IMR-90 (cell line): ENCODE results near the gene KLHL11. TPM values are rescaled to one million over a fixed set of nuclear protein-coding genes. Genes with fewer than 3 reads are reported as not detected.

Source experiments
- ATAC-seq: fragments of 200-7000 bp; cut with Tn5 transposase; 2 replicates; pipeline ENCODE4 v1.9.1; 2020; ENCODE audit warnings: low read depth, mild to moderate bottlenecking, moderate library complexity
- BruUV-seq: library from RNA; stranded (reverse); fragments of 400-500 nt; replicated peaks from 2 replicates; lab custom pipeline; 2021; lab: Mats Ljungman, UMichigan
- CTCF ChIA-PET: fragments of 300-600 bp; formaldehyde crosslinking; extraction: SDS; loops from one replicate; lab custom pipeline; 2021; ENCODE audit warnings: antibody characterized with exemption; lab: Yijun Ruan, JAX
- POLR2A ChIA-PET: fragments of 300-600 bp; sonication (Branson Sonifier 250); formaldehyde crosslinking; loops from one replicate; lab custom pipeline; 2022; ENCODE audit warnings: antibody characterized with exemption; ENCODE audit not compliant: unreplicated experiment; lab: Charles Lee
- DNase-seq: peaks from one replicate; pipeline ENCODE4 v3.0.0; 2013
- H2AFZ ChIP-seq: replicated peaks from 2 replicates; pipeline ENCODE3; 2013; ENCODE audit warnings: low read length, mild to moderate bottlenecking; ENCODE audit not compliant: poor library complexity
- H2AK5ac ChIP-seq: 2 replicates; pipeline ENCODE4 v1.6.1; 2013; ENCODE audit warnings: low read depth, low read length, inconsistent platforms
- H2AK9ac ChIP-seq: replicated peaks from 2 replicates; pipeline ENCODE3; 2013; ENCODE audit warnings: mild to moderate bottlenecking, low read depth, low read length, moderate library complexity; ENCODE audit not compliant: poor library complexity
- H2BK120ac ChIP-seq: 2 replicates; pipeline ENCODE4 v1.6.1; 2013; ENCODE audit warnings: low read depth, low read length, inconsistent platforms
- H2BK15ac ChIP-seq: 3 replicates; pipeline ENCODE4 v1.6.1; 2013; ENCODE audit warnings: low read depth, low read length, inconsistent platforms
- H2BK20ac ChIP-seq: 2 replicates; pipeline ENCODE4 v1.6.1; 2013; ENCODE audit warnings: low read depth, mild to moderate bottlenecking, inconsistent platforms, low read length, moderate library complexity
- H2BK5ac ChIP-seq: 2 replicates; pipeline ENCODE4 v1.6.1; 2013; ENCODE audit warnings: mild to moderate bottlenecking, low read depth, low read length, inconsistent platforms; ENCODE audit not compliant: poor library complexity, severe bottlenecking
- H3K14ac ChIP-seq: replicated peaks from 2 replicates; pipeline ENCODE4 v1.6.1; 2013; ENCODE audit warnings: low read depth, low read length, inconsistent platforms
- H3K18ac ChIP-seq: 2 replicates; pipeline ENCODE4 v1.6.1; 2013; ENCODE audit warnings: low read depth, low read length, control low read depth
- H3K23ac ChIP-seq: 2 replicates; pipeline ENCODE4 v1.6.1; 2013; ENCODE audit warnings: low read depth, low read length, inconsistent platforms
- H3K27ac ChIP-seq: 2 replicates; pipeline ENCODE4 v1.5.1; 2013; ENCODE audit warnings: mild to moderate bottlenecking, control low read depth, low read length; ENCODE audit not compliant: insufficient read depth
- H3K27me3 ChIP-seq: 2 replicates; pipeline ENCODE4 v1.6.1; 2013; ENCODE audit warnings: low read length; ENCODE audit not compliant: control insufficient read depth, insufficient read depth
- H3K36me3 ChIP-seq: 2 replicates; pipeline ENCODE4 v1.6.1; 2013; ENCODE audit warnings: low read length, mixed read lengths; ENCODE audit not compliant: control insufficient read depth, insufficient read depth
- H3K4ac ChIP-seq: 2 replicates; pipeline ENCODE4 v1.6.1; 2013; ENCODE audit warnings: low read depth, low read length, inconsistent platforms
- H3K4me1 ChIP-seq: 2 replicates; pipeline ENCODE4 v1.6.1; 2013; ENCODE audit warnings: low read length, mixed read lengths; ENCODE audit not compliant: control insufficient read depth, insufficient read depth
- H3K4me2 ChIP-seq: 2 replicates; pipeline ENCODE4 v1.6.1; 2013; ENCODE audit warnings: low read depth, mild to moderate bottlenecking, control low read depth, low read length, moderate library complexity
- H3K4me3 ChIP-seq: 2 replicates; pipeline ENCODE4 v1.5.1; 2013; ENCODE audit warnings: low read depth, mild to moderate bottlenecking, control low read depth, low read length, moderate library complexity; ENCODE audit not compliant: insufficient read depth
- H3K56ac ChIP-seq: 2 replicates; pipeline ENCODE4 v1.6.1; 2013; ENCODE audit warnings: low read length, inconsistent platforms; ENCODE audit not compliant: insufficient read depth; ENCODE audit errors: extremely low read depth
- H3K79me1 ChIP-seq, 2 experiments: 2 replicates each; pipeline ENCODE4 v1.6.1; 2013; ENCODE audit warnings: low read length in 2 of 2, inconsistent platforms in 1 of 2, low read depth in 1 of 2
- H3K9ac ChIP-seq: 2 replicates; pipeline ENCODE4 v1.6.1; 2013; ENCODE audit warnings: low read depth, low read length, control low read depth
- H3K9me1 ChIP-seq: 2 replicates; pipeline ENCODE4 v1.6.1; 2013; ENCODE audit warnings: low read length, inconsistent platforms; ENCODE audit not compliant: insufficient read depth
- H3K9me3 ChIP-seq: 2 replicates; pipeline ENCODE4 v1.6.1; 2013; ENCODE audit warnings: low read length; ENCODE audit not compliant: control insufficient read depth, insufficient read depth
- H4K20me1 ChIP-seq: 2 replicates; pipeline ENCODE4 v1.6.1; 2013; ENCODE audit warnings: low read length, inconsistent platforms; ENCODE audit not compliant: insufficient read depth
- H4K5ac ChIP-seq: 2 replicates; pipeline ENCODE4 v1.6.1; 2013; ENCODE audit warnings: mild to moderate bottlenecking, low read depth, low read length, control low read depth
- H4K8ac ChIP-seq, 2 experiments: 2 replicates each; pipeline ENCODE4 v1.6.1; 2013; ENCODE audit warnings: low read depth in 2 of 2, low read length in 2 of 2, control low read depth in 1 of 2, inconsistent platforms in 1 of 2
- H4K91ac ChIP-seq: 2 replicates; pipeline ENCODE4 v1.6.1; 2013; ENCODE audit warnings: low read depth, low read length, inconsistent platforms; ENCODE audit not compliant: insufficient read depth
- BHLHE40 ChIP-seq: fragments of 150-350 bp; IDR thresholded peaks from 2 replicates; pipeline ENCODE4 v1.6.1; 2016; ENCODE audit warnings: mild to moderate bottlenecking, low read depth, low read length
- CEBPB ChIP-seq: IDR thresholded peaks from 2 replicates; pipeline ENCODE4 v1.6.1; 2012; ENCODE audit warnings: low read depth, low read length, improper control_type of control experiment
- CHD1 ChIP-seq: IDR thresholded peaks from 2 replicates; pipeline ENCODE4 v1.6.1; 2012; ENCODE audit warnings: low read depth, low read length, improper control_type of control experiment
- FOS ChIP-seq: fragments of 150-350 bp; IDR thresholded peaks from 2 replicates; pipeline ENCODE4 v1.6.1; 2016; ENCODE audit warnings: low read depth, low read length
- MAFK ChIP-seq: IDR thresholded peaks from 2 replicates; pipeline ENCODE4 v1.6.1; 2012; ENCODE audit warnings: low read depth, low read length, improper control_type of control experiment
- MAZ ChIP-seq: IDR thresholded peaks from 2 replicates; pipeline ENCODE4 v1.6.1; 2012; ENCODE audit warnings: low read depth, mild to moderate bottlenecking, low read length, improper control_type of control experiment, moderate library complexity, borderline replicate concordance
- MXI1 ChIP-seq: IDR thresholded peaks from 2 replicates; pipeline ENCODE4 v1.6.1; 2012; ENCODE audit warnings: low read depth, mild to moderate bottlenecking, low read length, moderate library complexity, borderline replicate concordance
- NFE2L2 ChIP-seq: fragments of 150-350 bp; IDR thresholded peaks from 2 replicates; pipeline ENCODE4 v1.6.1; 2016; ENCODE audit warnings: low read depth, mild to moderate bottlenecking, low read length
- POLR2A ChIP-seq: IDR thresholded peaks from 2 replicates; pipeline ENCODE4 v1.6.1; 2012; ENCODE audit warnings: mild to moderate bottlenecking, low read depth, low read length
- RAD21 ChIP-seq: IDR thresholded peaks from 2 replicates; pipeline ENCODE4 v1.6.1; 2012; ENCODE audit warnings: low read length, improper control_type of control experiment
- RCOR1 ChIP-seq: IDR thresholded peaks from 2 replicates; pipeline ENCODE4 v1.6.1; 2012; ENCODE audit warnings: mild to moderate bottlenecking, low read length, improper control_type of control experiment; ENCODE audit not compliant: insufficient replicate concordance
- RFX5 ChIP-seq: IDR thresholded peaks from 2 replicates; pipeline ENCODE4 v1.8.0; 2012; ENCODE audit warnings: low read depth, mild to moderate bottlenecking, low read length, moderate library complexity
- SMC3 ChIP-seq: fragments of 150-350 bp; IDR thresholded peaks from 2 replicates; pipeline ENCODE4 v1.6.1; 2016; ENCODE audit warnings: low read depth, mild to moderate bottlenecking, antibody characterized with exemption, low read length, moderate library complexity
- WGBS, 2 experiments: methylation state at CpG; one replicate each; pipeline versions ENCODE4 v1.1.5 to v1.1.7; 2013; ENCODE audit warnings: missing lambda C conversion rate in 2 of 2; ENCODE audit not compliant: insufficient read length in 1 of 2; ENCODE audit errors: extremely low coverage in 2 of 2; 5-methylcytosine and 5-hydroxymethylcytosine counted together
- dilution Hi-C: fragments of 300-500 bp; cut with HindIII; formaldehyde crosslinking; loops from one replicate; pipeline ENCODE4 v1.14.3; 2018; ENCODE audit warnings: low sequenced_read_pairs; ENCODE audit not compliant: unreplicated experiment
- in situ Hi-C: fragments of 300-500 bp; cut with MboI; formaldehyde crosslinking; loops from 3 replicates; pipeline ENCODE4 v1.14.3; 2019; ENCODE audit warnings: low sequenced_read_pairs, inconsistent platforms, mixed read lengths
- intact Hi-C: fragments of 100-400 bp; cut with micrococcal nuclease; formaldehyde crosslinking; loops from 2 replicates; pipeline ENCODE4 v1.10.0; 2022
- polyA plus RNA-seq, 3 experiments: library from polyadenylated mRNA; depleted of rRNA; stranded (reverse); fragments of >200 nt; gene quantifications; 2 replicates each; pipeline ENCODE4 v1.2.3, GENCODE V29; 2012; ENCODE audit warnings: low replicate concordance in 1 of 3
- total RNA-seq: library from RNA; depleted of rRNA; stranded (reverse); fragments of >200 nt; gene quantifications from 2 replicates; pipeline ENCODE4 v1.2.3, GENCODE V29; 2012
- TF ChIP-seq, protein P1 (sequence below): fragments of 150-350 bp; IDR thresholded peaks from 2 replicates; pipeline ENCODE4 v1.6.1; 2017; ENCODE audit warnings: mild to moderate bottlenecking, antibody characterized with exemption, low read length, low read depth
- TF ChIP-seq, protein P2 (sequence below): conservative IDR thresholded peaks from 2 replicates; pipeline ENCODE4 v1.5.1; 2012; ENCODE audit warnings: mild to moderate bottlenecking, low read depth, low read length, improper control_type of control experiment
- TF ChIP-seq, protein P3 (sequence below): fragments of 150-350 bp; IDR thresholded peaks from 2 replicates; pipeline ENCODE4 v1.6.1; 2016; ENCODE audit warnings: low read depth, mild to moderate bottlenecking, low read length, moderate library complexity, borderline replicate concordance

Gene KLHL11
- total and polyA plus RNA-seq, 2 of the 4 experiments (the other 2 are of a cell fraction), result 4.1 to 38.5 TPM

DNA sequence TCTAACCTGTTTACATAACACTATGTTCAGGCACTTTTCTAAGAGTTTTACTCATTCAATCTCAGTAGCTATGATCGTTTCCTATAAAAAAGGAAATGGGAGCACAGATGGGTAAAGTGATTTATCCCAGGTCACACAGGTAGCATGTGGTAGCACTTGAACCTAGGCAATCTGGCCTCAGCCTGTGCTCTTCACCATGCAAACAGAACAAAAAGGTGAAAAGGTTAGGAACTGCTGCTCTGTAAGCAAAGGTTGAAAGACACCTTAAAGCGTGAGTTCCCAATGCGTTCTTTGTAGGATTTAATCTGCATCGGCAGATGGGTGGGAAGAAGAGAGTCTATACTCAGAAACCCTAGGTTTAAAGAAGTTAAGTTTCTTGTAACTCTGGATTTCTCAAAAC, 14.9 kb upstream of the KLHL11 start:
- no peaks in the 10 kb centered on the region; the same call in none of the 2 replicates for H4K20me1 ChIP-seq
- H2BK120ac ChIP-seq, result no peak overlapping the region
- H3K18ac ChIP-seq, result no peak overlapping the region
- H3K27me3 ChIP-seq, result no peaks in the 10 kb centered on the region
- H2BK15ac ChIP-seq, result no peak overlapping the region
- H2AK5ac ChIP-seq, result no peak overlapping the region
- H3K4me3 ChIP-seq, result no peak overlapping the region
- H2BK20ac ChIP-seq, result no peak overlapping the region
- H3K56ac ChIP-seq, result no peak overlapping the region
- H3K23ac ChIP-seq, result no peak overlapping the region
- intact Hi-C loops (no loop called here), dilution Hi-C loops (no loop called here), in situ Hi-C loops (no loop called here)
- no peak overlapping the region for H4K91ac ChIP-seq
- no peak overlapping the region for H3K4me2 ChIP-seq
- ATAC-seq (no peak), DNase-seq (no peak)
- TF ChIP-seq CHD1, result no peak
- no peak for TF ChIP-seq RAD21
- no peak for TF ChIP-seq RFX5
- TF ChIP-seq NFE2L2, result no peak
- no peak for TF ChIP-seq MAZ
- TF ChIP-seq BHLHE40, result no peak
- no peak for TF ChIP-seq POLR2A
- no peak for TF ChIP-seq FOS
- TF ChIP-seq MXI1, result no peak
- TF ChIP-seq, protein P1, sequence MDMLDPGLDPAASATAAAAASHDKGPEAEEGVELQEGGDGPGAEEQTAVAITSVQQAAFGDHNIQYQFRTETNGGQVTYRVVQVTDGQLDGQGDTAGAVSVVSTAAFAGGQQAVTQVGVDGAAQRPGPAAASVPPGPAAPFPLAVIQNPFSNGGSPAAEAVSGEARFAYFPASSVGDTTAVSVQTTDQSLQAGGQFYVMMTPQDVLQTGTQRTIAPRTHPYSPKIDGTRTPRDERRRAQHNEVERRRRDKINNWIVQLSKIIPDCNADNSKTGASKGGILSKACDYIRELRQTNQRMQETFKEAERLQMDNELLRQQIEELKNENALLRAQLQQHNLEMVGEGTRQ, result no peak
- TF ChIP-seq, protein P2, sequence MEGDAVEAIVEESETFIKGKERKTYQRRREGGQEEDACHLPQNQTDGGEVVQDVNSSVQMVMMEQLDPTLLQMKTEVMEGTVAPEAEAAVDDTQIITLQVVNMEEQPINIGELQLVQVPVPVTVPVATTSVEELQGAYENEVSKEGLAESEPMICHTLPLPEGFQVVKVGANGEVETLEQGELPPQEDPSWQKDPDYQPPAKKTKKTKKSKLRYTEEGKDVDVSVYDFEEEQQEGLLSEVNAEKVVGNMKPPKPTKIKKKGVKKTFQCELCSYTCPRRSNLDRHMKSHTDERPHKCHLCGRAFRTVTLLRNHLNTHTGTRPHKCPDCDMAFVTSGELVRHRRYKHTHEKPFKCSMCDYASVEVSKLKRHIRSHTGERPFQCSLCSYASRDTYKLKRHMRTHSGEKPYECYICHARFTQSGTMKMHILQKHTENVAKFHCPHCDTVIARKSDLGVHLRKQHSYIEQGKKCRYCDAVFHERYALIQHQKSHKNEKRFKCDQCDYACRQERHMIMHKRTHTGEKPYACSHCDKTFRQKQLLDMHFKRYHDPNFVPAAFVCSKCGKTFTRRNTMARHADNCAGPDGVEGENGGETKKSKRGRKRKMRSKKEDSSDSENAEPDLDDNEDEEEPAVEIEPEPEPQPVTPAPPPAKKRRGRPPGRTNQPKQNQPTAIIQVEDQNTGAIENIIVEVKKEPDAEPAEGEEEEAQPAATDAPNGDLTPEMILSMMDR, result no peak
- TF ChIP-seq, protein P3, sequence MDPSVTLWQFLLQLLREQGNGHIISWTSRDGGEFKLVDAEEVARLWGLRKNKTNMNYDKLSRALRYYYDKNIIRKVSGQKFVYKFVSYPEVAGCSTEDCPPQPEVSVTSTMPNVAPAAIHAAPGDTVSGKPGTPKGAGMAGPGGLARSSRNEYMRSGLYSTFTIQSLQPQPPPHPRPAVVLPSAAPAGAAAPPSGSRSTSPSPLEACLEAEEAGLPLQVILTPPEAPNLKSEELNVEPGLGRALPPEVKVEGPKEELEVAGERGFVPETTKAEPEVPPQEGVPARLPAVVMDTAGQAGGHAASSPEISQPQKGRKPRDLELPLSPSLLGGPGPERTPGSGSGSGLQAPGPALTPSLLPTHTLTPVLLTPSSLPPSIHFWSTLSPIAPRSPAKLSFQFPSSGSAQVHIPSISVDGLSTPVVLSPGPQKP, result no peak
- no peak for TF ChIP-seq RCOR1
- no peak for TF ChIP-seq SMC3
- TF ChIP-seq MAFK, result no peak
- no peak for TF ChIP-seq CEBPB
- no peak overlapping the region for H4K8ac ChIP-seq
- WGBS, 2 experiments, result no CpG with 5 or more reads among the region's 4 CpGs
- H3K79me1 ChIP-seq, result peaks cover 19 to 51% of the 10 kb centered on the region in 2 experiments
- no peaks in the 10 kb centered on the region for H3K9me3 ChIP-seq
- BruUV-seq, result no TSS peak
- H3K4me1 ChIP-seq, result no peaks in the 10 kb centered on the region
- no peak overlapping the region for H2BK5ac ChIP-seq
- no peak overlapping the region for H3K27ac ChIP-seq
- ChIA-PET POLR2A (no interaction called here), CTCF (no interaction called here)
- no peaks in the 10 kb centered on the region for H3K9me1 ChIP-seq
- H3K36me3 ChIP-seq, result peaks cover 60% of the 10 kb centered on the region
- H2AK9ac ChIP-seq, result no peak overlapping the region
- H3K4ac ChIP-seq, result no peak overlapping the region
- H4K5ac ChIP-seq, result no peak overlapping the region
- no peak overlapping the region for H3K14ac ChIP-seq
- no peak overlapping the region for H2AFZ ChIP-seq
- H3K9ac ChIP-seq, result no peak overlapping the region
